Uterine smooth muscle cell (primary cell): ENCODE results near the gene PCIF1. TPM values are rescaled to one million over a fixed set of nuclear protein-coding genes. Genes with fewer than 3 reads are reported as not detected.

Experiments
- total RNA-seq: library from RNA; depleted of rRNA; stranded (reverse); fragments of >200 nt; gene quantifications from 2 replicates; pipeline ENCODE4 v1.2.3, GENCODE V29; 2014

Gene PCIF1
- total RNA-seq, result 11.5 and 12.9 TPM in 2 replicates

GRCh38 chr20:45934586-45935415 is at the start of gene PCIF1:
Gene PCIF1 (plus strand): TSS chr20:45934683. CDS start chr20:45939000, 4,317 bp downstream.

GRCh38 chr20:45887346-45887715 is 47.2 kb upstream of the PCIF1 start, which contains the start of gene SPATA25:
Gene SPATA25 (minus strand): TSS chr20:45887622. CDS start chr20:45887590, 32 bp downstream.

DNA sequence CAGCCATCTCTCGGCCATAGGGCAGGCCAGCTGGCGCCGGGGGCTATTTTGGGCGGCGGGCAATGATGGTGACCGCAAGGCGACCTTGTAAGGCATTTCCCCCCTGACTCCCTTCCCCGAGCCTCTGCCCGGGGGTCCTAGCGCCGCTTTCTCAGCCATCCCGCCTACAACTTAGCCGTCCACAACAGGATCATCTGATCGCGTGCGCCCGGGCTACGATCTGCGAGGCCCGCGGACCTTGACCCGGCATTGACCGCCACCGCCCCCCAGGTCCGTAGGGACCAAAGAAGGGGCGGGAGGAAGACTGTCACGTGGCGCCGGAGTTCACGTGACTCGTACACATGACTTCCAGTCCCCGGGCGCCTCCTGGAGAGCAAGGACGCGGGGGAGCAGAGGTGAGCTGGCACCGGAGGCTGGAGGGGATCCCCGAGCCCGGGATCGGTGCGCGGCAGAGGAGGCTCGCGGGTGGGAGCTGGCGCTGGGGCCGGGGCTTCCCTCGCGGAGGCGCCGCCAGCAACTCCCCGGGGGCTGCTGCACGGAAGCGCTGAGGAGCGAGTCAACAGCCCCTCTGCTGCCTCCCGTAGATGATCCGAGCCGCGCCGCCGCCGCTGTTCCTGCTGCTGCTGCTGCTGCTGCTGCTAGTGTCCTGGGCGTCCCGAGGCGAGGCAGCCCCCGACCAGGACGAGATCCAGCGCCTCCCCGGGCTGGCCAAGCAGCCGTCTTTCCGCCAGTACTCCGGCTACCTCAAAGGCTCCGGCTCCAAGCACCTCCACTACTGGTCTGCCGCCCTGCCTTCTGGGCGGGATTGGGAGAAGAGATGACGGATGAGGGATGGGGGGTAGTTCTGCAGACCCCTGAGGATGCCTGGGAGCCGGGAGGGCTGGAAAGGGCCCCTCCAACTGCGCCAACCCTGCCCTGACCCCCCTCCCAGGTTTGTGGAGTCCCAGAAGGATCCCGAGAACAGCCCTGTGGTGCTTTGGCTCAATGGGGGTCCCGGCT is 43.2 kb upstream of the PCIF1 start, which contains the start of the genes CTSA and NEURL2:
Gene CTSA (plus strand): TSS at position 351 of the 999 bp plus-strand sequence. CDS start 234 bp downstream, at position 585.
Gene NEURL2 (minus strand): TSS at position 224 of the 999 bp plus-strand sequence. CDS start 217 bp downstream, at position 7.

DNA sequence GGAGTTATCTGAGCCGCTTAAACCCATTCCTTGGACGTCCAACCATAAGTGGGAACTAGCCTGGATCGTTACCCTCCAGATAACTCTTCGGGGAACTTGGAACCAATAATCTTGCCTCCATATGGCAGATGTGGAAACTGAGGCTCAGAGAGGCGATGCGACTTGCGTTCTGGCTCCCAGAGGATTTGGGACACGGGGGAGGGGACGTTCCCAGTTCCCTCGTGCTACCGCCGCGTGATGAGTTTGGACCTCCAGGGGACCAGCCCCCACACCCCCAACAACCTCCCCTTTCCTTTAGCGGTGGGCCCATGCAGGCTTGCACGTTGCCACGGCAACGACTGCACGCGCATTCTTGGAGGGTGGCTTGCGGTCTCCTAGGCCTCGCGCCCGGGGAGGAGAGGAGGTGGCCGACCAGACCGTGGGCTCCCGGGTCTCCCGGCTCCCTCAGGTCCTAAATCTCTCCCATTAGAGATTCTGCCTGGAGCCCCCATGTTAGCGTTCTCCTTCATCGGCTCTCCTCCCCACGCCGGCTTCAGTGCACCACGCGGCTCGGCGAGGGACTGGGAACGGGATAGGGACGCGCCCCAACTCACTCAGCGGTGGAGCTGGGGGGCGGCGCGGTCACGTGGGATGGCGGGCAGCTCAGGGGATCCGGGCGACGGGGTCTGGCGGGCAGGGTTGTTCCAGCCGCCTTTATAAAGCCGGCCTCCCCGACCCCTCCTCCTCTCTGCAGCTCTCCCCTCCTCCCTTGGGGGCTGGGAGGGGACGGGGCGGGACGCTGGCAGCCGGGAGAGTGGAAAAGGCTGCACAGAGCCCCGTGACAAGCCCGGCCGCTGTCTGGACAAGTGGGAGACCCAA is 22.8 kb upstream of the PCIF1 start, which contains the start of gene PLTP:
Gene PLTP (minus strand): TSS at position 670 of the 858 bp plus-strand sequence. CDS start 703 bp downstream, outside the sequence.

DNA sequence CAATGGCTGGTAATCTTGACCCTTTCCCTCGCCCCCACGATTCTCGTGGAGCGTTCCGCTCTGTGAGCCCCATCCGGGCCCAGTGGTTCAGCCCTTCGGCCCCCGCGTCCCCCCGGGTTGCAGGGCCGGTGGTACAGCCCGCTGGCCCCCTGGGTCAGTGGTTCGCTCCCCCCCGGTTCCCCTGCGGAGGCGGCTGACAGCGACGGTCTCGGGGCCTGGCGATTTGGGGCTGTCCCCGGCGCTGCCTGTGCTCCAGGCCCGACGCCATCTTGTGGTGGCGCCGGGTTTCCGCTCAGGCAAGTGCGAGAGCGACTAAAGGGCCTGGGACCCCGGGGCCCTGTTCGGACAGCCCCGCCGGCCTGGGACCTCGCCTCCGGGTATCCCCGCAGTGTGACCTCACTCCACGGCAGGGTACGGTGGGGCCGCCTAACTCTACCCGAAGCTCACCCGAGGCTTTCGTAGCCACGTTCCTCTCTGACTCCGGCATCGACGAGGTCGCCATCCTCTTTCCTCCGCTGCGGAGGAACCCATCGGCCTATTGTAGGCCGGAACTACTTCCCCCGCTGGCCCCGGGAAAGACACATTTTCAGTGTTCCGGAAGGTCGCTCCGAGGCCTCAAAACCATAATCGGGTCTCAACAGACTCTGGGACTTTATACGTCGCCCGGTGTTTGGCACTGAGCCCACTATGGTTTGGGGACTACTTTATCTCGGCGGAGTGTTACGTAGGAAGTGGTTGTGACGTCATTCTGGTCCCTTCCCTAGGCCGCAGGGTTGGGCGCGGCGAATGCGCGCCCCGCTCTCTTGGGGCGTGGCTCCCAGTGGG is 37.4 kb downstream of the PCIF1 start, which contains the start of gene ZNF335:
Gene ZNF335 (minus strand): TSS at position 529 of the 825 bp plus-strand sequence. CDS start 793 bp downstream, outside the sequence.

Other genes starting within 250 kb of the PCIF1 start
- gene WFDC13, start 232.6 kb upstream of the PCIF1 start, total RNA-seq, result not detected in 2 replicates
- not detected in 2 replicates for gene WFDC10B, start 229.7 kb upstream of the PCIF1 start, total RNA-seq
- not detected in 2 replicates for gene SPINT4, start 212.3 kb upstream of the PCIF1 start, total RNA-seq
- gene WFDC3, start 142.8 kb upstream of the PCIF1 start, total RNA-seq, result 0.44 and 0.50 TPM in 2 replicates
- gene DNTTIP1, start 142.7 kb upstream of the PCIF1 start, total RNA-seq, result 18.5 and 27.4 TPM in 2 replicates
- 17.6 and 46.8 TPM in 2 replicates for gene UBE2C, start 122.0 kb upstream of the PCIF1 start, total RNA-seq
- 0.12 and 0.44 TPM in 2 replicates for gene TNNC2, start 107.4 kb upstream of the PCIF1 start, total RNA-seq
- 58.0 and 65.3 TPM in 2 replicates for gene SNX21, start 100.9 kb upstream of the PCIF1 start, total RNA-seq
- gene ACOT8, start 77.3 kb upstream of the PCIF1 start, total RNA-seq, result 33.4 and 41.5 TPM in 2 replicates
- gene ZSWIM3, start 77.1 kb upstream of the PCIF1 start, total RNA-seq, result 4.9 and 5.4 TPM in 2 replicates
- 3.3 and 4.0 TPM in 2 replicates for gene ZSWIM1, start 53.5 kb upstream of the PCIF1 start, total RNA-seq
- 0.62 and 1.5 TPM in 2 replicates for gene SPATA25, start 47.1 kb upstream of the PCIF1 start, total RNA-seq
- gene NEURL2, start 43.5 kb upstream of the PCIF1 start, total RNA-seq, result 6.1 and 6.5 TPM in 2 replicates
- gene CTSA, start 43.3 kb upstream of the PCIF1 start, total RNA-seq, result 50.4 and 69.5 TPM in 2 replicates
- 7.0 and 23.5 TPM in 2 replicates for gene PLTP, start 22.5 kb upstream of the PCIF1 start, total RNA-seq
- gene ZNF335, start 37.5 kb downstream of the PCIF1 start, total RNA-seq, result 13.6 and 17.9 TPM in 2 replicates
- gene MMP9, start 74.2 kb downstream of the PCIF1 start, total RNA-seq, result under 0.01 and 0.77 TPM in 2 replicates
- gene SLC12A5, start 94.5 kb downstream of the PCIF1 start, total RNA-seq, result under 0.01 TPM in 1 of 2 replicates, not detected in the other
- 9.2 and 11.1 TPM in 2 replicates for gene NCOA5, start 155.3 kb downstream of the PCIF1 start, total RNA-seq
- gene CD40, start 183.6 kb downstream of the PCIF1 start, total RNA-seq, result 1.1 and 2.0 TPM in 2 replicates